SIG-M5 treated with dmso at 0.1 percent for 504 hours (cell line): ENCODE results near the gene IL26.
"Not testable (repeated sequence)": the region's sequence is repeated elsewhere in the genome, so short reads cannot be mapped to it uniquely, and the experiment has no call there.

Source experiments
- DNase-seq: peaks from one replicate; lab custom pipeline; 2025; ENCODE audit not compliant: unreplicated experiment; lab: John Stamatoyannopoulos, UW

IL26 gene

GRCh38 chr12:68240975-68241374, 15.4 kb upstream of the IL26 start:
- DNase-seq, result peak; percentile 63

- peak; percentile 53 for DNase-seq
These were observed 14.5 kb upstream of the IL26 start for GRCh38 chr12:68240079-68240478.

GRCh38 chr12:68239309-68239982, 13.8 kb upstream of the IL26 start:
- DNase-seq, result no peak

GRCh38 chr12:68237619-68238018, 12.0 kb upstream of the IL26 start:
- DNase-seq, result no peak

GRCh38 chr12:68237078-68237477, 11.5 kb upstream of the IL26 start:
- peak; percentile 47 for DNase-seq

- DNase-seq, result peak; percentile 44
These were observed 10.9 kb upstream of the IL26 start for GRCh38 chr12:68236421-68237059.

- no peak for DNase-seq
These were observed 10.0 kb upstream of the IL26 start for GRCh38 chr12:68235576-68235975.

GRCh38 chr12:68234140-68234539, 8.5 kb upstream of the IL26 start:
- DNase-seq, result no peak

GRCh38 chr12:68233498-68233897, 7.9 kb upstream of the IL26 start:
- no peak for DNase-seq

GRCh38 chr12:68231691-68232090, 6.1 kb upstream of the IL26 start:
- no peak for DNase-seq

GRCh38 chr12:68231229-68231628, 5.6 kb upstream of the IL26 start:
- no peak for DNase-seq

- DNase-seq, result no peak
These were observed 4.3 kb upstream of the IL26 start for GRCh38 chr12:68229956-68230355.

GRCh38 chr12:68227356-68227755, 1.7 kb upstream of the IL26 start:
- DNase-seq, result no peak

GRCh38 chr12:68224613-68225285, 861 bp downstream of the IL26 start:
- no peak for DNase-seq

GRCh38 chr12:68223067-68223747, 2.4 kb downstream of the IL26 start:
- peak; percentile 87 for DNase-seq

- peak; percentile 15 for DNase-seq
These were observed 3.3 kb downstream of the IL26 start for GRCh38 chr12:68222326-68222725.

GRCh38 chr12:68221497-68221896, 4.1 kb downstream of the IL26 start:
- no peak for DNase-seq

- DNase-seq, result no peak
These were observed 14.7 kb downstream of the IL26 start for GRCh38 chr12:68210875-68211274.

- DNase-seq, result not testable (repeated sequence)
These were observed 16.4 kb downstream of the IL26 start for GRCh38 chr12:68209048-68209728.

- no peak for DNase-seq
These were observed 18.3 kb downstream of the IL26 start for GRCh38 chr12:68207276-68207675.

GRCh38 chr12:68206446-68206845, 19.2 kb downstream of the IL26 start:
- no peak for DNase-seq
